AG09319 (cell line): ENCODE data around the gene GATAD2A.

Experiments used
- DNase-seq: peaks from one replicate; pipeline ENCODE4 v3.0.0-alpha.2; 2010; ENCODE audit warnings: low read depth; ENCODE audit errors: extremely low read depth
- CTCF ChIP-seq: IDR thresholded peaks from 2 replicates; pipeline ENCODE4 v1.5.1; 2011; ENCODE audit warnings: low read depth, mild to moderate bottlenecking, inconsistent platforms, low read length, moderate library complexity

Gene GATAD2A

GRCh38 chr19:19545707-19546106 lies 140.2 kb downstream of the GATAD2A start:
- DNase-seq = no peak
- TF ChIP-seq CTCF = no peak

- no peak for TF ChIP-seq CTCF
- DNase-seq = no peak
Measured at GRCh38 chr19:19546751-19547162, 141.3 kb downstream of the GATAD2A start.

GRCh38 chr19:19547674-19548336 lies 142.3 kb downstream of the GATAD2A start:
- TF ChIP-seq CTCF = no peak
- no peak for DNase-seq

GRCh38 chr19:19548915-19549759 lies 143.7 kb downstream of the GATAD2A start:
- no peak for DNase-seq
- no peak for TF ChIP-seq CTCF

- no peak for TF ChIP-seq CTCF
- DNase-seq = no peak
Measured at GRCh38 chr19:19549804-19550464, 144.5 kb downstream of the GATAD2A start.

- no peak for TF ChIP-seq CTCF
- DNase-seq = no peak
Measured at GRCh38 chr19:19550485-19550929, 145.0 kb downstream of the GATAD2A start.
